HCT116 (cell line): Measurements from ENCODE around the gene C1orf122. TPM values are rescaled to one million over a fixed set of nuclear protein-coding genes. Genes with fewer than 3 reads are reported as not detected.

Source experiments
- ATAC-seq: fragments of 200-7000 bp; cut with Tn5 transposase; 2 replicates; pipeline ENCODE4 v1.9.1; 2020; ENCODE audit warnings: mild to moderate bottlenecking, moderate library complexity
- BruUV-seq: library from RNA; stranded (reverse); fragments of 400-500 nt; replicated peaks from 2 replicates; lab custom pipeline; 2021; lab: Mats Ljungman, UMichigan
- CTCF ChIA-PET: fragments of 300-600 bp; sonication (Branson Sonifier 250); formaldehyde crosslinking; loops from one replicate; lab custom pipeline; 2021; ENCODE audit warnings: antibody characterized with exemption; lab: Charles Lee
- POLR2A ChIA-PET: fragments of 300-600, 350-600 bp; sonication (Branson Sonifier 250); formaldehyde crosslinking; loops from one replicate; lab custom pipeline; 2021; ENCODE audit warnings: antibody characterized with exemption; lab: Charles Lee
- RAD21 ChIA-PET, 2 experiments: fragments of 300-600 bp; sonication (Branson Sonifier 250); formaldehyde crosslinking; loops; one replicate each; lab custom pipeline; 2023; ENCODE audit warnings: low total read pairs in 2 of 2; ENCODE audit not compliant: uncharacterized antibody in 2 of 2, unreplicated experiment in 2 of 2, low non-redundant PET in 1 of 2; lab: Charles Lee
- DNase-seq: peaks from one replicate; pipeline ENCODE4 v3.0.0-alpha.2; 2010; ENCODE audit warnings: low read depth, low spot score
- H2AFZ ChIP-seq: fragments of 200-600 bp; shearing (Covaris generic), sonication (generic); 2 replicates; pipeline ENCODE4 v1.6.1; 2017; ENCODE audit warnings: low read depth, mixed run types, mixed read lengths, antibody characterized with exemption, low read length; ENCODE audit not compliant: poor library complexity, severe bottlenecking
- H3K27ac ChIP-seq: 2 replicates; pipeline ENCODE4 v1.5.1; 2012; ENCODE audit warnings: low read depth, low read length
- H3K27me3 ChIP-seq: fragments of 200-600 bp; sonication (generic); 2 replicates; pipeline ENCODE4 v1.6.1; 2016; ENCODE audit warnings: mixed run types, low read length, mixed read lengths; ENCODE audit not compliant: insufficient read depth
- H3K36me3 ChIP-seq, 2 experiments: fragments of 200-500 bp in 1 of 2; fragments of 200-600 bp in 1 of 2; sonication (Bioruptor generic) in 1 of 2; sonication (generic) in 1 of 2; 2 replicates each; pipeline versions ENCODE4 v1.5.1 to v1.6.1; 2014 to 2016; ENCODE audit warnings: low read length in 2 of 2, inconsistent platforms in 1 of 2, mixed read lengths in 1 of 2, mixed run types in 1 of 2; ENCODE audit not compliant: insufficient read depth in 2 of 2, control insufficient read depth in 1 of 2
- H3K4me1 ChIP-seq, 2 experiments: fragments of 200-600 bp in 1 of 2; sonication (generic) in 1 of 2; 2 replicates each; pipeline versions ENCODE4 v1.5.1 to v1.6.1; 2012 to 2017; ENCODE audit warnings: low read length in 2 of 2, inconsistent platforms in 1 of 2, mild to moderate bottlenecking in 1 of 2, mixed read lengths in 1 of 2, mixed run types in 1 of 2, moderate library complexity in 1 of 2; ENCODE audit not compliant: insufficient read depth in 2 of 2, control insufficient read depth in 1 of 2
- H3K4me2 ChIP-seq: fragments of 200-600 bp; sonication (generic); 2 replicates; pipeline ENCODE4 v1.6.1; 2017; ENCODE audit warnings: mixed run types, low read length, mixed read lengths
- H3K4me3 ChIP-seq, 2 experiments: fragments of 200-600 bp in 1 of 2; sonication (generic) in 1 of 2; replicated peaks in 1 of 2; 2 replicates each; pipeline ENCODE4 v1.5.1; 2011 to 2016; ENCODE audit warnings: low read length in 2 of 2, control low read depth in 1 of 2, low read depth in 1 of 2, mild to moderate bottlenecking in 1 of 2, mixed read lengths in 1 of 2, mixed run types in 1 of 2
- H3K79me2 ChIP-seq: fragments of 200-600 bp; sonication (generic); 2 replicates; pipeline ENCODE4 v1.6.1; 2017; ENCODE audit warnings: mild to moderate bottlenecking, mixed run types, low read length, moderate library complexity, mixed read lengths; ENCODE audit not compliant: insufficient read depth
- H3K9ac ChIP-seq: fragments of 200-600 bp; sonication (generic); 2 replicates; pipeline ENCODE4 v1.6.1; 2016; ENCODE audit warnings: low read length, mixed read lengths
- H3K9me2 ChIP-seq: fragments of 200-600 bp; sonication (generic), shearing (Covaris generic); 2 replicates; pipeline ENCODE4 v1.6.1; 2017; ENCODE audit warnings: mixed run types, mild to moderate bottlenecking, moderate library complexity; ENCODE audit not compliant: insufficient read depth
- H3K9me3 ChIP-seq, 2 experiments: fragments of 200-500 bp in 1 of 2; fragments of 200-600 bp in 1 of 2; sonication (Bioruptor generic) in 1 of 2; sonication (generic) in 1 of 2; 2 replicates each; pipeline ENCODE4 v1.6.1; 2014 to 2017; ENCODE audit warnings: low read length in 2 of 2, mixed read lengths in 2 of 2, inconsistent platforms in 1 of 2, low read depth in 1 of 2, mild to moderate bottlenecking in 1 of 2, mixed run types in 1 of 2, moderate library complexity in 1 of 2; ENCODE audit not compliant: control insufficient read depth in 1 of 2, insufficient read depth in 1 of 2
- H4K20me1 ChIP-seq: fragments of 200-600 bp; sonication (generic), shearing (Covaris generic); 2 replicates; pipeline ENCODE4 v1.6.1; 2017; ENCODE audit warnings: mixed run types, mild to moderate bottlenecking, moderate library complexity; ENCODE audit not compliant: insufficient read depth
- RAD21 ChIP-seq: IDR thresholded peaks from 2 replicates; pipeline ENCODE4 v1.6.1; 2012; ENCODE audit warnings: low read depth, mild to moderate bottlenecking
- intact Hi-C: fragments of 100-400 bp; cut with micrococcal nuclease; formaldehyde crosslinking; loops from 2 replicates; pipeline ENCODE4 v1.10.0; 2022
- total RNA-seq: library from RNA; stranded (reverse); gene quantifications from one replicate; pipeline ENCODE4 v1.2.1, GENCODE V29; 2021; ENCODE audit not compliant: unreplicated experiment
- TF ChIP-seq, protein P1 (sequence below): IDR thresholded peaks from 2 replicates; pipeline ENCODE4 v1.6.1; 2012; ENCODE audit warnings: low read depth
- TF ChIP-seq, protein P2 (sequence below), 3 experiments: fragments of 200-600 bp in 1 of 3; sonication (generic) in 1 of 3; IDR thresholded peaks in 2 of 3; conservative IDR thresholded peaks in 1 of 3; 2 replicates each; pipeline ENCODE4 v1.5.1; 2012 to 2017; ENCODE audit warnings: low read depth in 2 of 3, low read length in 2 of 3, antibody characterized with exemption in 1 of 3, borderline replicate concordance in 1 of 3, control low read depth in 1 of 3, mild to moderate bottlenecking in 1 of 3, mixed read lengths in 1 of 3, mixed run types in 1 of 3, moderate library complexity in 1 of 3; ENCODE audit not compliant: insufficient read depth in 1 of 3

The C1orf122 gene
- total RNA-seq, 1 experiment from 2014 or later = 34.2 TPM

DNA sequence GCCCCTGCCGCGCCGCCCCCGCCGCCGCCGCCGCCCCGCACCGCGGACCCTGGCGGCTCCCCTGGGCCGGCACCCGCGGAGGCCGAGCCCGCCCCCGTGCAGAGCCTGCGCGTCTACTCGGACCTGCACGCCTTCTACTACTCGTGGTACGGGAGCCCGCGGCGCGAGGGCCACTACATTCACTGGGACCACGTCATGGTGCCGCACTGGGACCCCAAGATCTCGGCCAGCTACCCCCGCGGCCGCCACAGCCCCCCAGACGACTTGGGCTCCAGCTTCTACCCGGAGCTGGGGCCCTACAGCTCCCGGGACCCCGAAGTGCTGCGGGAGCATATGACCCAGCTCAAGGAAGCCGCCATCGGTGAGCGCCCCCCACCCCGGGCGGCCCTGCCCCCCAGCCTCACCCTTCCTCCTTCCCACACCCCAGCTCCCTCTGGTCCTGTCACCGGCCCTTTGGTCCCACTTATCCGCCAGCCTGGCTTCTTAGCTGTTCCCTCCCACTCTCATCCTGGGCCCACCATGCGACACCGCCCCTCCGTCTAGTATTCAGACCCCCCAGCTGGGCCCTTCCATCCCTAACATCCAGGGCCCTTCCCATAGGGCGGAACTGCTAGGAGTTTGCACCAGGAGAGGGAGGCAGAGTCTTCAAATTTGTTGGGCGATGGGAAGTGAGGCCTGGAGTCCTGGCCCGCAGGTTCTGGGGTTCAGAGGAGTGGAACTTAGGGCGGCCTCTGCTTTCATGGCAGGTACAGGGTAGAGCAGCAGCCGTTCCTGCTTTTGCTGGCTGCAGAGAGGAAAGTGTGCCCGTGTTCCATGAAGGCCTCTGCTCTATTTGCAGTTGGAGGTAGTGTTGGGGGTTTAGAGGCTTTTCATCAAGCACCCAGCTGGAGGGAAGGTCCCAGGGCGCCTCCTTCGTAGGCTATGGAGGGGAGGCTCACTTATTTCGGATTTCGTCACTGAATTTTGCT is 12.9 kb upstream of the C1orf122 start:
- ATAC-seq (peak; percentile 56), DNase-seq (no peak)
- ChIA-PET POLR2A (interaction anchor here (1.1 kb wide), 1 partner anchor 13 kb away, joined by 4 read pairs; the partner anchor contains the start of genes C1orf122 and YRDC), RAD21 (no interaction called here), CTCF (no interaction called here)
- Histone ChIP-seq H3K9me3 (no peaks in the 10 kb centered on the region), H3K4me3 (peak overlapping the region; percentile 63 to 76), H3K36me3 (peaks cover 2 to 4% of the 10 kb centered on the region in 2 experiments; a peak in 2 of 4 replicates), H3K9ac (peak overlapping the region; percentile 70), H3K4me1 (peaks cover 10 to 17% of the 10 kb centered on the region in 2 experiments; a peak in 3 of 4 replicates), H4K20me1 (no peaks in the 10 kb centered on the region), H3K79me2 (peaks cover 15% of the 10 kb centered on the region), H3K9me2 (no peaks in the 10 kb centered on the region), H3K27ac (peak overlapping the region; percentile 84; the same call in 1 of the 2 replicates), H2AFZ (no peak overlapping the region), H3K27me3 (no peaks in the 10 kb centered on the region), H3K4me2 (peak overlapping the region; percentile 91)
- BruUV-seq = TSS peak; percentile 44
- intact Hi-C loops = loop anchor here (5.0 kb wide), 1 partner anchor 102 kb away; the partner anchor contains the start of gene CDCA8
- TF ChIP-seq, protein P1, sequence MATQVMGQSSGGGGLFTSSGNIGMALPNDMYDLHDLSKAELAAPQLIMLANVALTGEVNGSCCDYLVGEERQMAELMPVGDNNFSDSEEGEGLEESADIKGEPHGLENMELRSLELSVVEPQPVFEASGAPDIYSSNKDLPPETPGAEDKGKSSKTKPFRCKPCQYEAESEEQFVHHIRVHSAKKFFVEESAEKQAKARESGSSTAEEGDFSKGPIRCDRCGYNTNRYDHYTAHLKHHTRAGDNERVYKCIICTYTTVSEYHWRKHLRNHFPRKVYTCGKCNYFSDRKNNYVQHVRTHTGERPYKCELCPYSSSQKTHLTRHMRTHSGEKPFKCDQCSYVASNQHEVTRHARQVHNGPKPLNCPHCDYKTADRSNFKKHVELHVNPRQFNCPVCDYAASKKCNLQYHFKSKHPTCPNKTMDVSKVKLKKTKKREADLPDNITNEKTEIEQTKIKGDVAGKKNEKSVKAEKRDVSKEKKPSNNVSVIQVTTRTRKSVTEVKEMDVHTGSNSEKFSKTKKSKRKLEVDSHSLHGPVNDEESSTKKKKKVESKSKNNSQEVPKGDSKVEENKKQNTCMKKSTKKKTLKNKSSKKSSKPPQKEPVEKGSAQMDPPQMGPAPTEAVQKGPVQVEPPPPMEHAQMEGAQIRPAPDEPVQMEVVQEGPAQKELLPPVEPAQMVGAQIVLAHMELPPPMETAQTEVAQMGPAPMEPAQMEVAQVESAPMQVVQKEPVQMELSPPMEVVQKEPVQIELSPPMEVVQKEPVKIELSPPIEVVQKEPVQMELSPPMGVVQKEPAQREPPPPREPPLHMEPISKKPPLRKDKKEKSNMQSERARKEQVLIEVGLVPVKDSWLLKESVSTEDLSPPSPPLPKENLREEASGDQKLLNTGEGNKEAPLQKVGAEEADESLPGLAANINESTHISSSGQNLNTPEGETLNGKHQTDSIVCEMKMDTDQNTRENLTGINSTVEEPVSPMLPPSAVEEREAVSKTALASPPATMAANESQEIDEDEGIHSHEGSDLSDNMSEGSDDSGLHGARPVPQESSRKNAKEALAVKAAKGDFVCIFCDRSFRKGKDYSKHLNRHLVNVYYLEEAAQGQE = no peak
- TF ChIP-seq, protein P2, sequence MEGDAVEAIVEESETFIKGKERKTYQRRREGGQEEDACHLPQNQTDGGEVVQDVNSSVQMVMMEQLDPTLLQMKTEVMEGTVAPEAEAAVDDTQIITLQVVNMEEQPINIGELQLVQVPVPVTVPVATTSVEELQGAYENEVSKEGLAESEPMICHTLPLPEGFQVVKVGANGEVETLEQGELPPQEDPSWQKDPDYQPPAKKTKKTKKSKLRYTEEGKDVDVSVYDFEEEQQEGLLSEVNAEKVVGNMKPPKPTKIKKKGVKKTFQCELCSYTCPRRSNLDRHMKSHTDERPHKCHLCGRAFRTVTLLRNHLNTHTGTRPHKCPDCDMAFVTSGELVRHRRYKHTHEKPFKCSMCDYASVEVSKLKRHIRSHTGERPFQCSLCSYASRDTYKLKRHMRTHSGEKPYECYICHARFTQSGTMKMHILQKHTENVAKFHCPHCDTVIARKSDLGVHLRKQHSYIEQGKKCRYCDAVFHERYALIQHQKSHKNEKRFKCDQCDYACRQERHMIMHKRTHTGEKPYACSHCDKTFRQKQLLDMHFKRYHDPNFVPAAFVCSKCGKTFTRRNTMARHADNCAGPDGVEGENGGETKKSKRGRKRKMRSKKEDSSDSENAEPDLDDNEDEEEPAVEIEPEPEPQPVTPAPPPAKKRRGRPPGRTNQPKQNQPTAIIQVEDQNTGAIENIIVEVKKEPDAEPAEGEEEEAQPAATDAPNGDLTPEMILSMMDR (IDR thresholded peaks at IDR 0.05 in 2 of 3, conservative IDR thresholded peaks at IDR 0.05 in 1 of 3; ENCODE audit: borderline replicate concordance in 1 of 3, insufficient read depth in 1 of 3, low read depth in 2 of 3, low read length in 2 of 3) = peak in 1 of 3 experiments; percentile 35; a peak in 2 of 6 replicates
- peak; percentile 55 for TF ChIP-seq RAD21
